ENCODE data around the gene ITPKC.

Gene ITPKC

DNA sequence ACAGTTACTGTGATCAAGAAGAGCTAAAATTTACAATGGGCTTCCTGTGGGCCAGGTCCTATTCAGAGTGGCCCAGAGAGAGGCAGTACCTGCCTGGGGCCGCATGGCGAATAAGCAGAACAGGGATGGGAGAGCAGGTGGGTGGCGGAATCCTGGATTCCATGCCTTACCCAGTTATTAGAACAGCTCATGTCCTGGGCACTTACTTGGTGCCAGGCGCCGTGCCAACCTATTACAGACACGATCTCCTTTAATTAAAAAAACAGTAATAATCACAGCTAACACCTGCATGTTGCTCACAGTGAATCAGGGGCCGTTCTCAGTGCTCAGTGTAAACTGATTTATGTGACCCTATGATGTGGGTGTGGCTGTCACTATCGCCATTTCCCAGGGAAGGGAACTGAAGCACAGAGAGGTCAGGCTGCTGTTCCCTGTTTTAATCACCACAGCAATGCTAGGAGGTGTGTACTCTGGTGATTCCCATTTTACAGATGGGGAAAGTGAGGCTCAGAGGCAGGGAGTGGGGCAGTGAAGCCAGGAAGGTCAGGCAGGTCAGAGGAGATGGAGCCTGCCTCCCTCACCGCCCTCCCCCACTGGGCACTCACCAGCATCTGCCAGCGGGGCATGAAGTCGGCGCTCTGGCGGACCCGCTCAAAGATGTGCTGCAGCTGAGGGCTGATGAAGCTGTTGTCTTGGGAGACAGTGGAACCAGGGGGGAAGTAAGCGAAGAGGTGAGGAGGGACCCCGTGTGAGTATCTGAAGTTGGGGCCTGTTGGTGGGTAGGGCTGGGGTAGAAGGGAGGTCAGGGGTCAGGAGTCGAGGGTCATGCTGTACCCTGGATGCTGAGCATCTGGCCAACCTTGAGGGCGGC lies 12.2 kb upstream of the ITPKC start:
- no peak overlapping the region for H3K4me3 ChIP-seq (ENCODE audit: low read length)
- TF ChIP-seq, protein P1, sequence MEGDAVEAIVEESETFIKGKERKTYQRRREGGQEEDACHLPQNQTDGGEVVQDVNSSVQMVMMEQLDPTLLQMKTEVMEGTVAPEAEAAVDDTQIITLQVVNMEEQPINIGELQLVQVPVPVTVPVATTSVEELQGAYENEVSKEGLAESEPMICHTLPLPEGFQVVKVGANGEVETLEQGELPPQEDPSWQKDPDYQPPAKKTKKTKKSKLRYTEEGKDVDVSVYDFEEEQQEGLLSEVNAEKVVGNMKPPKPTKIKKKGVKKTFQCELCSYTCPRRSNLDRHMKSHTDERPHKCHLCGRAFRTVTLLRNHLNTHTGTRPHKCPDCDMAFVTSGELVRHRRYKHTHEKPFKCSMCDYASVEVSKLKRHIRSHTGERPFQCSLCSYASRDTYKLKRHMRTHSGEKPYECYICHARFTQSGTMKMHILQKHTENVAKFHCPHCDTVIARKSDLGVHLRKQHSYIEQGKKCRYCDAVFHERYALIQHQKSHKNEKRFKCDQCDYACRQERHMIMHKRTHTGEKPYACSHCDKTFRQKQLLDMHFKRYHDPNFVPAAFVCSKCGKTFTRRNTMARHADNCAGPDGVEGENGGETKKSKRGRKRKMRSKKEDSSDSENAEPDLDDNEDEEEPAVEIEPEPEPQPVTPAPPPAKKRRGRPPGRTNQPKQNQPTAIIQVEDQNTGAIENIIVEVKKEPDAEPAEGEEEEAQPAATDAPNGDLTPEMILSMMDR (conservative IDR thresholded peaks at IDR 0.05; ENCODE audit: low read depth, low read length): no peak

DNA sequence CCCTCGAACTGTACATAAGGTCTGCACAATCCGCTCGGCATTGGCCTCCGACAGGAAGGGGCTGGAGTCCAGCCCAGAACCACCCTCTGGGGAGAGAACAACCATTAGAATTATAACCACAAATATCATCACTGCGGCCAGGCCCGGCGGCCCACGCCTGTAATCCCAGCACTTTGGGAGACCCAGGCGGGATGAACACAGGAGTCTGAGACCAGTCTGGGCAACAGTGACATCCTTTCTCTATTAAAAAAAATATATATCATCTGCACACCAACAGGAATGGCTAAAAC lies 11.6 kb upstream of the ITPKC start:
- no peak overlapping the region for H3K4me3 ChIP-seq (ENCODE audit: low read length)
- TF ChIP-seq, protein P1 (conservative IDR thresholded peaks at IDR 0.05; ENCODE audit: low read depth, low read length): no peak
- DNase-seq (ENCODE audit: low read depth): no peak

More for the DNA sequence above, 12.2 kb upstream of the ITPKC start:
- no peak for DNase-seq (ENCODE audit: low read depth)

DNA sequence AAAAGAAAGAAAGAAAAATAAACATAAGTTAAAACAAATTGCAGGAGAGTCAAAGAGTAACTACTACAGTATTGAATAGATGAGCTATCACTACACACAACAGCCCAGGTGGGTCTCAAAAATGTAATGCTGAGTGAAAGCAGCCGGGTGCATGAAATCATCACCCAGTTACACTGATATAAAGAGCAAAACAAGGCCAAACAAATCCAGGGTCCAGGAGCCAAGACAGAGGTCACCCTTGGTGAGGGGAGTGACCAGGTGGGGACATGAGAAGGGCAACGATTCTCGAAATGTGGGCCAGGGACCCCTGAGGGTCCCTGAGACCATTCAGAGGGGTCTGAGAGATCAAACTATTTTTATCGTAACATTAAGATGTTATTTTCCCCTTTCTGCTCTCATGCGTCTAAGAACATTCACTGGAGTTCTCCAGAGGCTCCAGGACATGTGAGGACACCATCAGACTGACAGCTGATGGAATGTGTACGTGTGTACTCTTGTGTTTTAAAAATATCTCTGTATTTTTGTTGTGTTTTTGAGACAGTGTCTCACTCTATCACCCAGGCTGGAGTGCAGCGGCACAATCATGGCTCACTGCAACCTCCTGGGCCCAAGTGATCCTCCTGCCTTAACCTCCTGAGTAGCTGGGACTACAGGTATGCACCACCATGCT lies 10.8 kb upstream of the ITPKC start:
- TF ChIP-seq, protein P1 (conservative IDR thresholded peaks at IDR 0.05; ENCODE audit: low read depth, low read length): no peak
- no peak overlapping the region for H3K4me3 ChIP-seq (ENCODE audit: low read length)
- DNase-seq (ENCODE audit: low read depth): no peak

DNA sequence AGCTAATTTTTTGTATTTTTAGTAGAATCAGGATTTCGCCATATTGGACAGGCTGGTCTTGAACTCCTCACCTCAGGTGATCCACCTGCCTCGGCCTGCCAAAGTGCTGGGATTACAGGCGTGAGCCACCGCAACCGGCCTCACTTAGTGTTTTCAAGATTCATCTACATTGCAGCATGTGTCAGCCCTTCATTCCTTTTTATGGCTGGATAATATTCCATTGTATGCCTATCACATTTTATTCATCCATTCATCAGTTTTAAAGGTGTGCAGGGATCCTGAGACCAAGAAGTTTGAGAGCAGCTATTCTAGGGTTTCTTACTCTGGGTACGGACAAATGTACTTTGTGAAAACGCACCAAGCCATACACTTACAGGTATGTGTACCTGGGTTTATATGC lies 9.3 kb upstream of the ITPKC start:
- TF ChIP-seq, protein P1 (conservative IDR thresholded peaks at IDR 0.05; ENCODE audit: low read depth, low read length): no peak
- H3K4me3 ChIP-seq (ENCODE audit: low read length): no peak overlapping the region
- DNase-seq (ENCODE audit: low read depth): no peak

DNA sequence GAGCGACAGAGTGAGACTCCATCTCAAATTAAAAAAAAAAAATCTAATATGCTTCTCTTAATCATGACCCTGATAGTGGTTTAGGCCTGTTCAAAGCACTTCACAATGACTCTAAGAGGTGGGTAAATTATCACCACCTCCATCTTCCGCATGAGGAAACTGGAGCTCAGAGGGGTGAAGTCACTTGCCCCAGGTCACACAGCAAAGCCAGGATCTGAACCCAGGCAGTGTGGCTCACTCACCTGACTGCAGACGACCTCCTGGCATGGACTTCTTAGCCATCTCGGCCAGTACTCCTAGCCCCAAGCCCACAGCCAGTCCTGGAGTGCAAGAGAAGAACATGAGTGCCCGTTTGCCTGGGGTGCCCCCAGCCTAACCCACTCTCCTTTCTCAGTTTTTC lies 7.1 kb upstream of the ITPKC start:
- no peak for DNase-seq (ENCODE audit: low read depth)
- TF ChIP-seq, protein P1 (conservative IDR thresholded peaks at IDR 0.05; ENCODE audit: low read depth, low read length): no peak
- H3K4me3 ChIP-seq (ENCODE audit: low read length): no peak overlapping the region

DNA sequence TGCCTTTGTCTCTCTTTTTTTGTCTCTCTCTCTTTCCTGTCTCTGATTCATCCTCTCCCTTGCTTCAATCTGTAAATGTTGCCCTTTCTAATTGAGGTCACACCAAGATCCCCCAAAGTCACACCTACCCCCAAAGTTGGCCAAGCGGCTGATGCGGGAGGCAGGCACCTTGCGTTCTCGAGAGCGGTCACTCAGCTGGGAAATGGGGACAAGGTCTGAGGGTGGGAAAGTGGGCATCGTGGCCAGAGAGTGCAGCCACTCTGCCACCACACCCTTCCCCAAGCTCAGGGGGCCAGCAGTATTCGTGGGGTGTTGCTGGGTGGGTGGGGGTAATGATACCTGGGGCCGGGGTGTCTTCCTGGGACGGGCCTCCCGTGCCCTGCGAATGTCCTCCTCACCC lies 3.0 kb upstream of the ITPKC start:
- TF ChIP-seq, protein P1 (conservative IDR thresholded peaks at IDR 0.05; ENCODE audit: low read depth, low read length): no peak
- DNase-seq (ENCODE audit: low read depth): no peak
- no peak overlapping the region for H3K4me3 ChIP-seq (ENCODE audit: low read length)
